Activated B cell treated with CpG ODN at 0.5 μM for 24 hours (primary cell): ENCODE data around the gene NFYA. TPM values are rescaled to one million over a fixed set of nuclear protein-coding genes. Genes with fewer than 3 reads are reported as not detected.

Source experiments
- ATAC-seq: fragments of 200-7000 bp; cut with Tn5 transposase; one replicate; pipeline ENCODE4 v1.10.0; 2021; ENCODE audit warnings: low read depth, mild to moderate bottlenecking, moderate library complexity
- CTCF ChIA-PET: fragments of 350-600 bp; sonication (Branson Sonifier 250); formaldehyde crosslinking; loops from one replicate; lab custom pipeline; 2021; ENCODE audit warnings: antibody characterized with exemption; lab: Charles Lee
- POLR2A ChIA-PET: fragments of 350-600 bp; sonication (Branson Sonifier 250); formaldehyde crosslinking; loops from one replicate; lab custom pipeline; 2021; ENCODE audit warnings: antibody characterized with exemption; lab: Charles Lee
- DNase-seq: peaks from one replicate; pipeline ENCODE4 v3.0.0; 2022
- H3K27ac Mint-ChIP-seq: one replicate; pipeline ENCODE4 v1.8.0; 2020; ENCODE audit warnings: mixed read lengths
- H3K27me3 Mint-ChIP-seq: one replicate; pipeline ENCODE4 v1.8.0; 2021; ENCODE audit warnings: mixed read lengths
- H3K36me3 Mint-ChIP-seq: one replicate; pipeline ENCODE4 v1.8.0; 2021; ENCODE audit warnings: low read depth, mixed read lengths
- H3K4me1 Mint-ChIP-seq: one replicate; pipeline ENCODE4 v1.8.0; 2021; ENCODE audit warnings: mixed read lengths
- H3K4me3 Mint-ChIP-seq: one replicate; pipeline ENCODE4 v1.8.0; 2020; ENCODE audit warnings: mild to moderate bottlenecking, mixed read lengths
- H3K9me3 Mint-ChIP-seq: one replicate; pipeline ENCODE4 v1.8.0; 2020; ENCODE audit warnings: mixed read lengths
- intact Hi-C: fragments of 100-400 bp; cut with micrococcal nuclease; formaldehyde crosslinking; loops from one replicate; pipeline ENCODE4 v1.15.1; 2024
- total RNA-seq: library from RNA; stranded (reverse); gene quantifications from 2 replicates; pipeline ENCODE4 v1.2.3, GENCODE V29; 2022
- TF ChIP-seq, protein P1 (sequence below): fragments of 200-600 bp; IDR thresholded peaks from one replicate; pipeline ENCODE4 v1.8.0; 2022; ENCODE audit warnings: antibody characterized with exemption, mild to moderate bottlenecking

Gene NFYA
- total RNA-seq, 1 donor from 2014 or later, result 35.1 TPM

DNA sequence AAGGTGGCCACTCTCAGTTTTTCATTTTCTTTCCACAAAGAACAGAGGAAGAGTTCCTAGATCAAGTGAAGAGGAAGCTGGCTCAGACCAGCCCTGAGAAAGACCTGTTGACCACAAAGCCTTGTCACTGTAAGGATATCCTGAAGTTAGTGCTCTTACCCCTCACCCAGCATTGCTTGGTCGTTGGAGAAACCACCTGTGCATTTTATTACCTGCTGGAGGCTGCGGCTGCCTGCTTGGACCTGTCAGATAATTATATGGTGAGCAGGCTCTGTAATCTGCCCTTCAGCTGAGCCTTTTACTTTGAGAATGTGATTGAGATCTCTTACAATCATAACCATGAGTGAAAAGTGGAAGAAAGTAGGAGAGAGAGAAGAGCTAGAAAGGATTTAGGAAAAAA is 59.5 kb downstream of the NFYA start:
- Mint-ChIP-seq H3K27ac (no peak overlapping the region), H3K9me3 (no peaks in the 10 kb centered on the region), H3K27me3 (no peaks in the 10 kb centered on the region), H3K4me3 (no peak overlapping the region), H3K4me1 (no peaks in the 10 kb centered on the region), H3K36me3 (peaks cover 30% of the 10 kb centered on the region)
- ATAC-seq (no peak), DNase-seq (no peak)
- intact Hi-C loops, result no loop called here
- TF ChIP-seq, protein P1, sequence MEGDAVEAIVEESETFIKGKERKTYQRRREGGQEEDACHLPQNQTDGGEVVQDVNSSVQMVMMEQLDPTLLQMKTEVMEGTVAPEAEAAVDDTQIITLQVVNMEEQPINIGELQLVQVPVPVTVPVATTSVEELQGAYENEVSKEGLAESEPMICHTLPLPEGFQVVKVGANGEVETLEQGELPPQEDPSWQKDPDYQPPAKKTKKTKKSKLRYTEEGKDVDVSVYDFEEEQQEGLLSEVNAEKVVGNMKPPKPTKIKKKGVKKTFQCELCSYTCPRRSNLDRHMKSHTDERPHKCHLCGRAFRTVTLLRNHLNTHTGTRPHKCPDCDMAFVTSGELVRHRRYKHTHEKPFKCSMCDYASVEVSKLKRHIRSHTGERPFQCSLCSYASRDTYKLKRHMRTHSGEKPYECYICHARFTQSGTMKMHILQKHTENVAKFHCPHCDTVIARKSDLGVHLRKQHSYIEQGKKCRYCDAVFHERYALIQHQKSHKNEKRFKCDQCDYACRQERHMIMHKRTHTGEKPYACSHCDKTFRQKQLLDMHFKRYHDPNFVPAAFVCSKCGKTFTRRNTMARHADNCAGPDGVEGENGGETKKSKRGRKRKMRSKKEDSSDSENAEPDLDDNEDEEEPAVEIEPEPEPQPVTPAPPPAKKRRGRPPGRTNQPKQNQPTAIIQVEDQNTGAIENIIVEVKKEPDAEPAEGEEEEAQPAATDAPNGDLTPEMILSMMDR, result no peak
- CTCF ChIA-PET, result no interaction called here
- POLR2A ChIA-PET, result no interaction called here

DNA sequence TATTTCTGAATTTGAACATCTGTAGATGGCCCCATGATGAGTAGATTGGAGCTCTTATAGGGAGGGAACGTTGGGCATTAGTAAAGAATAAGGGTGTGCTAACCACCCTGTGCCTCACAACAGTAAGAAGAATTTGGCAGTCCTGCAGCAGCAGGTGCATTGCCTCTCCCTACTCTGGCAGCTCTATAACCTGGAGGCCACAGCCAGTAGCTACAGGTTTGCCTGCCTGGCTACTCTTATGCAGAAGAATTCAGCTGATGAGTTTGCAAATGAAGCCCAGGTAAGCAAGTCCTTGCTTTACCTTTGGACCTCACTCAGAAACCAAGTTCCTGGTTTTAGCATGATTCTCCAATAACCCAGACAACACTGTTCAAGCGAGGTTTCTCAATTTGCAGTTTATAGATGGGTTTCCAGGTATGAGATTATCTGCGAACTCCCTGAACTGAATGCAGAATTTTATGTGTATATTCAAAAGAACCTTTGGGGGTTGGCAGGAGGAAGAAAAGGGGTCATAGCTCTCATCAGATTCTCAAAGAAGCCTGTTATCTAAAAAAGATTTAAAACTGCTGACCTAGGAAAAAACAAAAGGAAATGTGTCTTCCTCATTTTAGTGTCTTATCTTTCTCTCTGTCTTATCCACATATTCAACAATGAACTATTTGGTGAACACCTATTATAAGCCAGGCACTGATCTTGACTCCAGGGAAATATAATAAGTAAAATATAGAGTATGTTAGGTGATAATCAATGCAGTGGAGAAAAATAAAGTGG is 62.5 kb downstream of the NFYA start:
- CTCF ChIA-PET, result no interaction called here
- POLR2A ChIA-PET, result no interaction called here

DNA sequence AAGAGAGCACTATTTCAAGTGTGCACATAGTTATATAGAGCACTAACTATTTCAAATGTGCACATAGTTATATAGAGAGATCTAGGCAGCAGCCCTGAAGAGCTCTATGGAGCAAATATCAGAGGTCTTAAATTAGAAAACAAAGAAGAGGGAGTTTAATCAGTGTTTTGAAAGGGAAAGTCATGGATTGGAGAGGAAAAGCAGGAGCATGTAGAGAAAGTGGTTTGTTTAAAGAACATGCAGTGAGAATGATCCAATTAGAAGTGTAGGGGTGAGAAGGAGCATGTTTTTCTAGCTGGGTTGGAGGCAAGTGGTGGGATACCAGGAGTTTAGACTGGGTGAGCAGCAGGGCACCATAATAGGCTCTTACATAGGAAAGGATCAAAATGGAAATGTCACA is 64.1 kb downstream of the NFYA start:
- POLR2A ChIA-PET, result no interaction called here
- CTCF ChIA-PET, result no interaction called here
- Mint-ChIP-seq H3K9me3 (no peaks in the 10 kb centered on the region), H3K36me3 (peaks cover 32% of the 10 kb centered on the region), H3K27ac (no peak overlapping the region), H3K4me1 (no peaks in the 10 kb centered on the region), H3K27me3 (no peaks in the 10 kb centered on the region), H3K4me3 (no peak overlapping the region)
- intact Hi-C loops, result no loop called here
- TF ChIP-seq, protein P1, result no peak
- no peak for ATAC-seq
- no peak for DNase-seq

More for the DNA sequence above, 62.5 kb downstream of the NFYA start:
- intact Hi-C loops, result no loop called here
- H3K27me3 Mint-ChIP-seq, result no peaks in the 10 kb centered on the region
- DNase-seq (no peak), ATAC-seq (no peak)
- no peaks in the 10 kb centered on the region for H3K4me1 Mint-ChIP-seq
- H3K36me3 Mint-ChIP-seq, result peaks cover 30% of the 10 kb centered on the region
- H3K9me3 Mint-ChIP-seq, result no peaks in the 10 kb centered on the region
- TF ChIP-seq, protein P1, result no peak
- H3K27ac Mint-ChIP-seq, result no peak overlapping the region
- H3K4me3 Mint-ChIP-seq, result no peak overlapping the region

DNA sequence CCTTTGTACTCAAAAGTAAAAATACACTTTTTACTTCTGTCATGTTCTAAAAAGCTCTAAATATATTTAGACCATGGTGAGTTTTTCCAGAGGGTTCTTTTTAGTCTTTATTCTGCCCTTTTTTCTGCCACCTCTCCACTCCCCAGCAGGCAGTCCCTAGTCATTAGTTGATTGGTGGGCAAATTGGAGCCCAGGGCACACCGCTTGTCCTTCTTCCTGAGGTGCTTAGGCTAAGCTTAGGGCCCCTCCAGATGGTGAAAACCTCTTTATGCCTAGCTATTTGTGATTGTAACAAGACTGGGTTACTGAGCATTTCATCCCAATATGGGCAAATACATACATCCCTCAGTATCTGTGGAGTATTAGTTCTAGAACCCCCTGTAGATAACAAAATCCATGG is 75.1 kb downstream of the NFYA start:
- no peak overlapping the region for H3K27ac Mint-ChIP-seq
- CTCF ChIA-PET, result no interaction called here
- no peak for ATAC-seq
- TF ChIP-seq, protein P1, result no peak
- intact Hi-C loops, result no loop called here
- DNase-seq, result no peak
- H3K4me3 Mint-ChIP-seq, result no peak overlapping the region
- no peaks in the 10 kb centered on the region for H3K4me1 Mint-ChIP-seq
- H3K27me3 Mint-ChIP-seq, result no peaks in the 10 kb centered on the region
- H3K9me3 Mint-ChIP-seq, result no peaks in the 10 kb centered on the region
- H3K36me3 Mint-ChIP-seq, result peaks cover 25% of the 10 kb centered on the region
- POLR2A ChIA-PET, result no interaction called here

Other genes starting within 250 kb of the NFYA start
- 1.7 and 2.2 TPM in 2 replicates for gene UNC5CL, start 33.8 kb upstream of the NFYA start, total RNA-seq
- not detected in 2 replicates for gene TSPO2, start 30.5 kb upstream of the NFYA start, total RNA-seq
- not detected in 2 replicates for gene APOBEC2, start 19.8 kb upstream of the NFYA start, total RNA-seq
- 30.7 and 37.1 TPM in 2 replicates for gene OARD1, start 618 bp upstream of the NFYA start, total RNA-seq
- gene TREML1, start 81.4 kb downstream of the NFYA start, total RNA-seq, result not detected in 2 replicates
- gene TREM2, start 90.1 kb downstream of the NFYA start, total RNA-seq, result not detected in 2 replicates
- 10.2 and 10.3 TPM in 2 replicates for gene TREML2, start 128.2 kb downstream of the NFYA start, total RNA-seq
- not detected in 2 replicates for gene TREML4, start 155.4 kb downstream of the NFYA start, total RNA-seq
- 0.81 TPM in 1 of 2 replicates, not detected in the other for gene TREM1, start 213.7 kb downstream of the NFYA start, total RNA-seq